ENCODE data around the gene ZNF844.
"Not testable (repeated sequence)": the region's sequence is repeated elsewhere in the genome, so short reads cannot be mapped to it uniquely, and the experiment has no call there.

Gene ZNF844

GRCh38 chr19:12092065-12092867 is 27.7 kb downstream of the ZNF844 start:
- DNase-seq (ENCODE audit: low read depth in 2 of 2) = peak; percentile 10 to 13

GRCh38 chr19:12092956-12093355 is 28.4 kb downstream of the ZNF844 start:
- no peak for DNase-seq (ENCODE audit: low read depth in 2 of 2)

- no peak for DNase-seq (ENCODE audit: low read depth in 2 of 2)
Measured at GRCh38 chr19:12093777-12094176, 29.2 kb downstream of the ZNF844 start.

GRCh38 chr19:12095111-12095790 is 30.7 kb downstream of the ZNF844 start:
- DNase-seq (ENCODE audit: low read depth in 2 of 2) = no peak

- no peak for DNase-seq (ENCODE audit: low read depth in 2 of 2)
Measured at GRCh38 chr19:12098040-12098439, 33.5 kb downstream of the ZNF844 start.

- not testable (repeated sequence) for DNase-seq (ENCODE audit: low read depth in 2 of 2)
Measured at GRCh38 chr19:12103909-12104308, 39.4 kb downstream of the ZNF844 start.

GRCh38 chr19:12111176-12111575 is 46.6 kb downstream of the ZNF844 start:
- no peak for DNase-seq (ENCODE audit: low read depth in 2 of 2)

- DNase-seq (ENCODE audit: low read depth in 2 of 2) = no peak
Measured at GRCh38 chr19:12111943-12112637, 47.6 kb downstream of the ZNF844 start.

GRCh38 chr19:12112701-12113100 is 48.2 kb downstream of the ZNF844 start:
- DNase-seq (ENCODE audit: low read depth in 2 of 2) = no peak

GRCh38 chr19:12113121-12113520 is 48.6 kb downstream of the ZNF844 start:
- DNase-seq (ENCODE audit: low read depth in 2 of 2) = no peak

- DNase-seq (ENCODE audit: low read depth in 2 of 2) = no peak
Measured at GRCh38 chr19:12117201-12117970, 52.9 kb downstream of the ZNF844 start.

GRCh38 chr19:12126707-12127106 is 62.2 kb downstream of the ZNF844 start:
- no peak for DNase-seq (ENCODE audit: low read depth in 2 of 2)

All from stimulated activated CD8-positive, alpha-beta memory T cell treated with anti-CD3 and anti-CD28 coated beads, Interleukin-15, amount 100 ng/mL, for 4 hours (primary cell).